GM23248 (cell line): Measurements from ENCODE around the gene TMPRSS7. TPM values are rescaled to one million over a fixed set of nuclear protein-coding genes. Genes with fewer than 3 reads are reported as not detected.

ENCODE experiments used
- DNase-seq: peaks from one replicate; pipeline ENCODE4 v3.0.0-alpha.2; 2015
- H2AFZ ChIP-seq: fragments of 200-600 bp; sonication (generic); 2 replicates; pipeline ENCODE4 v1.6.1; 2016; ENCODE audit warnings: antibody characterized with exemption
- H3F3A ChIP-seq: fragments of 200-600 bp; sonication (generic); 2 replicates; pipeline ENCODE4 v1.6.1; 2016; ENCODE audit warnings: mild to moderate bottlenecking, antibody characterized with exemption, mixed run types; ENCODE audit not compliant: insufficient read depth
- H3K27ac ChIP-seq: fragments of 200-600 bp; sonication (generic); 2 replicates; pipeline ENCODE4 v1.5.1; 2016; ENCODE audit warnings: mild to moderate bottlenecking
- H3K27me3 ChIP-seq: fragments of 200-600 bp; sonication (generic); replicated peaks from 2 replicates; pipeline ENCODE4 v1.6.1; 2016; ENCODE audit warnings: mild to moderate bottlenecking; ENCODE audit not compliant: insufficient read depth
- H3K36me3 ChIP-seq: fragments of 200-600 bp; sonication (generic); 2 replicates; pipeline ENCODE4 v1.6.1; 2016; ENCODE audit warnings: low read depth, mild to moderate bottlenecking
- H3K4me1 ChIP-seq: fragments of 200-600 bp; sonication (generic); 2 replicates; pipeline ENCODE4 v1.6.1; 2016; ENCODE audit warnings: mild to moderate bottlenecking; ENCODE audit not compliant: insufficient read depth
- H3K4me2 ChIP-seq: fragments of 200-600 bp; sonication (generic); one replicate; pipeline ENCODE4 v1.6.1; 2016; ENCODE audit warnings: mild to moderate bottlenecking; ENCODE audit not compliant: unreplicated experiment
- H3K4me3 ChIP-seq: fragments of 200-600 bp; sonication (generic); 2 replicates; pipeline ENCODE4 v1.5.1; 2016; ENCODE audit warnings: mild to moderate bottlenecking
- H3K79me2 ChIP-seq: fragments of 200-600 bp; sonication (generic); 2 replicates; pipeline ENCODE4 v1.6.1; 2016; ENCODE audit warnings: mild to moderate bottlenecking; ENCODE audit not compliant: insufficient read depth
- H3K9ac ChIP-seq: fragments of 200-600 bp; sonication (generic); 2 replicates; pipeline ENCODE4 v1.6.1; 2016; ENCODE audit warnings: mild to moderate bottlenecking
- H3K9me2 ChIP-seq: fragments of 200-600 bp; sonication (generic); 2 replicates; pipeline ENCODE4 v1.6.1; 2016; ENCODE audit warnings: mixed run types, mild to moderate bottlenecking, moderate library complexity; ENCODE audit not compliant: insufficient read depth
- H3K9me3 ChIP-seq: fragments of 200-600 bp; sonication (generic); one replicate; pipeline ENCODE4 v1.6.1; 2017; ENCODE audit warnings: low read depth
- H4K20me1 ChIP-seq: fragments of 200-600 bp; sonication (generic); 2 replicates; pipeline ENCODE4 v1.6.0; 2016; ENCODE audit not compliant: insufficient read depth
- EZH2 ChIP-seq: fragments of 200-600 bp; sonication (generic); IDR thresholded peaks from 2 replicates; pipeline ENCODE4 v1.6.1; 2018; ENCODE audit warnings: antibody characterized with exemption, mild to moderate bottlenecking; ENCODE audit not compliant: insufficient read depth, poor library complexity, severe bottlenecking
- EZH2phosphoT487 ChIP-seq: fragments of 200-600 bp; sonication (generic); IDR thresholded peaks from 2 replicates; pipeline ENCODE4 v1.6.1; 2018; ENCODE audit warnings: antibody characterized with exemption, moderate library complexity, mild to moderate bottlenecking, low read depth; ENCODE audit not compliant: insufficient read depth
- WGBS, 2 experiments: methylation state at CpG; one replicate each; pipeline ENCODE4 v1.1.6; 2015 to 2017; ENCODE audit warnings: low lambda C conversion rate in 2 of 2, low coverage in 1 of 2; ENCODE audit errors: missing lambda C conversion rate in 2 of 2; 5-methylcytosine and 5-hydroxymethylcytosine counted together
- in situ Hi-C: fragments of 300-500 bp; cut with MboI; formaldehyde crosslinking; loops from 2 replicates; pipeline ENCODE4 v1.15.0; 2020
- polyA plus RNA-seq: library from polyadenylated mRNA; unstranded; fragments of >200 nt; fragmentation: Nextera tagmentation; extraction: Ambion mirVana; gene quantifications from 2 replicates; pipeline ENCODE4 v1.2.1, GENCODE V29; 2016
- total RNA-seq: library from RNA; depleted of rRNA; stranded (reverse); fragments of >200 nt; shearing (Covaris generic); gene quantifications from 2 replicates; pipeline ENCODE4 v1.2.3, GENCODE V29; 2014

Gene TMPRSS7
- total and polyA plus RNA-seq, 2 experiments from 2014 or later, result not detected

DNA sequence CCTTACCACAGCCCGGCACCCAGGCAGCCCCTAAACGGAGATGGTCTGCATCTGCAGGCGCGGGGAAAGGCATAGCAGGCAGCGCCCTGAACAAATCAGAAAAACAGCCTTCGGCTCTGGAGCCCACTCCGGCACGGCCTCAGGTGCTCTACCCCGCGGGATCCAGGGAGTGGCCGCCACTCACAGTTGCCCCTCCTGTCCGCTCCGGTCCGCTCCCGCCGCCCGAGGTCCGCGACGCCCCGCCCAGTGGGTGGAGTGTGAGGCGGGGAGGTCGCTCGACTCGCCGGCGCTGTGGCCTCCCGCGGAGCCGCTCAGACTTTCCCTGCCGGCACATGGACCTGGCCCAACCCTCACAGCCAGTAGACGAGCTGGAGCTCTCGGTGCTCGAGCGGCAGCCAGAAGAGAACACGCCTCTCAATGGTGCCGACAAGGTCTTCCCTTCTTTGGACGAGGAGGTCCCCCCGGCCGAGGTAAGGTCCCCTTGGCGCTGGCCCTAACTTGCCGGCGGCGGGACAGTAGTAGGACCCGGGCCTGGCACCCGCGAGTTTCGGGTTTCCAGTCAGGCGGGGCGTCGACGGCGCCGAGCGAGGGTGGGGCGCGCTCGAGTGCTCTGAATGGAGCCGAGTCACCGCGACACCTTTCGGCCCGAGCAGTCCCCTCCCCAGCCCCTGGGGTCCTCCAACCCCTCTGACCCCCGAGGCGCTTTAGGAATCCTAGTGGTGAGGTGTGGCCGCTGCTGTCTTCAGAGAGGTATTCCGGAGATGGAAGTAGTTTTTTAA lies 51.7 kb downstream of the TMPRSS7 start, which contains the start of gene C3orf52:
Gene C3orf52, plus strand, starts transcription at position 314 of the 779 bp plus-strand sequence. Its CDS starts 19 bp downstream, at position 333.
- Histone ChIP-seq H3F3A (peaks cover 11% of the 10 kb centered on the region), H3K9ac (peak within 1 kb of the TSS; percentile 75), H3K79me2 (peaks cover 39% of the 10 kb centered on the region), H3K27me3 (no peaks in the 10 kb centered on the region), H3K36me3 (no peaks in the 10 kb centered on the region), H3K4me3 (peak within 1 kb of the TSS; percentile 79), H3K9me2 (no peaks in the 10 kb centered on the region), H4K20me1 (no peaks in the 10 kb centered on the region), H3K27ac (peak within 1 kb of the TSS; percentile 53), H3K9me3 (no peaks in the 10 kb centered on the region), H2AFZ (peak within 1 kb of the TSS; percentile 83), H3K4me2 (peak within 1 kb of the TSS; percentile 99), H3K4me1 (peaks cover 10% of the 10 kb centered on the region; the same call in 1 of the 2 replicates)
- 2 to 3% methylated on average over 61 to 66 of the region's 67 CpGs for WGBS, 2 experiments
- DNase-seq, result peak; percentile 92
- no peak for TF ChIP-seq EZH2
- no peak for TF ChIP-seq EZH2phosphoT487
- in situ Hi-C loops, result no loop called here

DNA sequence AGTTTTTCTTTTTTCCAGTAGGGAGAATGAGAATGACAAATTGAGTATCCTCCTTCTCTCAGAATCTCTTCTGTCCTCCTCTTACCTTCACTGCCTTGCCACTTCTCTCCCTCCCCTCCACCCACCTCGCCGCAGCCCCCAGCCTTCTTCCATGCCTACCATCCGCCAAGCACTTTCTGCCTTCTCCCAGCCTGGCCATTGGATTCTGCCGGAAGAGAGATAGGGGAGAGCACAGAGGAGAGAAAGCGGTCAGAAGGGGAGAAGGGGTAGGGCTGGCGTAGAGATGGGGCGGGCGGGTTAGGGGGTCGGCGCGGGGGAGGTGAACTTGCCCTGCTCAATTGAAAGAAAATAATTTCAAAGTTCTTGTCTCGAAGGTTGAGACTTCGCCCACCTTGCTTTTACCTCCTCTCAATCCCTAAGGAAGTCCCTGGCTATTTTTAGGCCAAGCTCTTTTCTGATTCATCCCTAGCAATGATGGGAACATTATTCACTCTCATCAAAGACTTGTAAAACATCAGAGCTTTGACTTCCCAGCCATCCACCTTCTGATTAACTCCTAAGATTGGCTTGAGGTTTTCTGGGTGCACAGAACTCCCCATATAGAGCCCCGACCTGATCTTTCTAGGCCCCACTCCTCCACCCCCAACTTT lies 52.5 kb downstream of the TMPRSS7 start:
- peaks cover 11% of the 10 kb centered on the region for H3F3A ChIP-seq
- no peaks in the 10 kb centered on the region for H4K20me1 ChIP-seq
- whole genome bisulfite sequencing, 2 experiments, result 7 to 19% methylated on average over 9 to 14 of the region's 14 CpGs
- peaks cover 43% of the 10 kb centered on the region for H3K79me2 ChIP-seq
- DNase-seq, result peak; percentile 75
- TF ChIP-seq EZH2 (no peak), EZH2phosphoT487 (no peak)
- peak overlapping the region; percentile 79 for H3K4me3 ChIP-seq
- no peaks in the 10 kb centered on the region for H3K9me2 ChIP-seq
- in situ Hi-C loops, result no loop called here
- H3K36me3 ChIP-seq, result no peaks in the 10 kb centered on the region
- H3K4me1 ChIP-seq, result peaks cover 10% of the 10 kb centered on the region; the same call in 1 of the 2 replicates
- peak overlapping the region; percentile 99 for H3K4me2 ChIP-seq
- H3K27ac ChIP-seq, result peak overlapping the region; percentile 53
- H3K9ac ChIP-seq, result peak overlapping the region; percentile 75
- no peaks in the 10 kb centered on the region for H3K27me3 ChIP-seq
- H3K9me3 ChIP-seq, result no peaks in the 10 kb centered on the region
- peak overlapping the region; percentile 83 for H2AFZ ChIP-seq

DNA sequence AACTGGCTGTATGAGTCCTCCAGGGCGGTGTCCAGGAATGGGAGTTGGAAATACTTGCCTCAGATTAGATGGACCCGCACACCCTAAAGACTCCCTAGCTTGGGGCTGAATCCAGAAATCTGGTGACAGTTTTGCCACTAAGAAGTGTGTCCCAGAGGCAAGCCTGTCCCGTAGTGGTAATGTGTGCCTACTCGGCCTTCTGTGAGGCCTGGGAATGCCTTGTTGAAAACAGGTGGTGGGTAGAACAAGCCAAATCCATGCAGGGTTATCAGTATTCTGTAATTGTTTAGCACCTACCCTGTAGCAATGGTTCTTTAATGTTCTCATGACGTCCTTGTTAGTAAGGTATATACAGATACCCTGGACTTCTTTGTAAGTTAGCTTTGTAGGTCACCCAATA lies 53.2 kb downstream of the TMPRSS7 start:
- H3K4me1 ChIP-seq, result peaks cover 13% of the 10 kb centered on the region; the same call in 1 of the 2 replicates
- no peak overlapping the region; the same call in 1 of the 2 replicates for H3K4me3 ChIP-seq
- in situ Hi-C loops, result no loop called here
- H4K20me1 ChIP-seq, result no peaks in the 10 kb centered on the region
- H3K9me3 ChIP-seq, result no peaks in the 10 kb centered on the region
- H3K36me3 ChIP-seq, result no peaks in the 10 kb centered on the region
- no peak overlapping the region for H3K27ac ChIP-seq
- H3K27me3 ChIP-seq, result no peaks in the 10 kb centered on the region
- DNase-seq, result no peak
- H3K9me2 ChIP-seq, result no peaks in the 10 kb centered on the region
- 93 to 96% methylated on average over 5 of the region's 5 CpGs for WGBS, 2 experiments
- TF ChIP-seq EZH2phosphoT487 (no peak), EZH2 (no peak)
- H2AFZ ChIP-seq, result no peak overlapping the region
- H3K4me2 ChIP-seq, result peak overlapping the region; percentile 99
- H3K9ac ChIP-seq, result no peak overlapping the region
- H3K79me2 ChIP-seq, result peaks cover 47% of the 10 kb centered on the region
- peaks cover 11% of the 10 kb centered on the region for H3F3A ChIP-seq

DNA sequence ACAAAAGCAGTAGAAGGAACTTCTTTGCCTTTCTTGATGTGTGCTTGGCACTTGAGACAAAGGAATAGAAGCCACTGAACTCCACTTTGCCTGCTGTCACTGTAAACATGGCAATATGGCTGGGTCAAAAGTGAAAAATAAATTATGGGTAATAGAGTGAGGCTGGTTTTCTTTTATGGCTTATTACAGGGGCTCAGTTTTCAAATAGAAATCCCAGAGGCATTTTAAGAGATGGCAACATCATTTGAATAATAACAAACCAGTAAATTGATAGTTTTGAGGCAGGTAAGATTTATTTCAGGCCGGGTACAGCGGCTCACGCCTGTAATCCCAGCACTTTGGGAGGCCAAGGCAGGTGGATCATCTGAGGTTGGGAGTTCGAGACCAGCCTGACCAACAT lies 54.4 kb downstream of the TMPRSS7 start:
- H3K27ac ChIP-seq, result no peak overlapping the region
- no peak overlapping the region for H3K4me3 ChIP-seq
- no peak for TF ChIP-seq EZH2
- no peak for TF ChIP-seq EZH2phosphoT487
- no peak overlapping the region for H2AFZ ChIP-seq
- H3K27me3 ChIP-seq, result no peaks in the 10 kb centered on the region
- H3K4me2 ChIP-seq, result no peak overlapping the region
- WGBS, 2 experiments, result 65 to 67% methylated on average over 4 of the region's 4 CpGs
- H3K9me3 ChIP-seq, result no peaks in the 10 kb centered on the region
- H3K9me2 ChIP-seq, result no peaks in the 10 kb centered on the region
- peaks cover 11% of the 10 kb centered on the region for H3F3A ChIP-seq
- peaks cover 47% of the 10 kb centered on the region for H3K79me2 ChIP-seq
- no peak overlapping the region for H3K9ac ChIP-seq
- no peaks in the 10 kb centered on the region for H3K36me3 ChIP-seq
- in situ Hi-C loops, result no loop called here
- no peaks in the 10 kb centered on the region for H4K20me1 ChIP-seq
- no peak for DNase-seq
- peaks cover 13% of the 10 kb centered on the region; the same call in 1 of the 2 replicates for H3K4me1 ChIP-seq
